DND-41 (cell line): ENCODE measurements around the gene CTNNA3.

Source experiments
- EZH2 ChIP-seq: IDR thresholded peaks from 3 replicates; pipeline ENCODE4 v1.6.1; 2012; ENCODE audit warnings: borderline replicate concordance, low read depth, mild to moderate bottlenecking, moderate library complexity, low read length, inconsistent platforms; ENCODE audit not compliant: severe bottlenecking
- TF ChIP-seq, protein P1 (sequence below): IDR thresholded peaks from 2 replicates; pipeline ENCODE4 v1.5.1; 2012; ENCODE audit warnings: borderline replicate concordance, low read length, moderate library complexity, mild to moderate bottlenecking; ENCODE audit not compliant: poor library complexity, severe bottlenecking; ENCODE audit errors: extremely low read depth

DNA sequence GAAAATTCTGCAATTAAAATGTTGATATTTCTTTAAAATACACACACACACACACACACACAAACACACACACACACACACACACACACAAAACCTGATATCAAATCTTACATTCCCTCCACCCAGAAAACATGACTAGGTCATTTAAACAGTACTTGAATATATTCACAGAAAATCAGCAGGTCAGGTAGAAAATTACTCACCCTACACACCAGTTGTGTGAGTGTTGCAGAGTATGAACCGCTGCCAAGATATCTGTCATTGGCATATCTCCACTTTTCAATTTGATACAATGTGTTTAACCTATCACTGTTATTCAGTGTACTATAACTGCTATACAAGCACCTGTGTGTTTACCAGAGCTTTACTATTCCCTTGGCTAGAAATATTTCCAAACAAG lies 1053.8 kb downstream of the CTNNA3 start:
- TF ChIP-seq, protein P1, sequence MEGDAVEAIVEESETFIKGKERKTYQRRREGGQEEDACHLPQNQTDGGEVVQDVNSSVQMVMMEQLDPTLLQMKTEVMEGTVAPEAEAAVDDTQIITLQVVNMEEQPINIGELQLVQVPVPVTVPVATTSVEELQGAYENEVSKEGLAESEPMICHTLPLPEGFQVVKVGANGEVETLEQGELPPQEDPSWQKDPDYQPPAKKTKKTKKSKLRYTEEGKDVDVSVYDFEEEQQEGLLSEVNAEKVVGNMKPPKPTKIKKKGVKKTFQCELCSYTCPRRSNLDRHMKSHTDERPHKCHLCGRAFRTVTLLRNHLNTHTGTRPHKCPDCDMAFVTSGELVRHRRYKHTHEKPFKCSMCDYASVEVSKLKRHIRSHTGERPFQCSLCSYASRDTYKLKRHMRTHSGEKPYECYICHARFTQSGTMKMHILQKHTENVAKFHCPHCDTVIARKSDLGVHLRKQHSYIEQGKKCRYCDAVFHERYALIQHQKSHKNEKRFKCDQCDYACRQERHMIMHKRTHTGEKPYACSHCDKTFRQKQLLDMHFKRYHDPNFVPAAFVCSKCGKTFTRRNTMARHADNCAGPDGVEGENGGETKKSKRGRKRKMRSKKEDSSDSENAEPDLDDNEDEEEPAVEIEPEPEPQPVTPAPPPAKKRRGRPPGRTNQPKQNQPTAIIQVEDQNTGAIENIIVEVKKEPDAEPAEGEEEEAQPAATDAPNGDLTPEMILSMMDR, result no peak
- TF ChIP-seq EZH2, result no peak
